Activated naive CD4-positive, alpha-beta T cell treated with anti-CD3 and anti-CD28 coated beads for 36 hours (primary cell): ENCODE measurements around the gene MROH2A. TPM values are rescaled to one million over a fixed set of nuclear protein-coding genes. Genes with fewer than 3 reads are reported as not detected.

Experiments used
- CTCF ChIA-PET: fragments of 350-600 bp; sonication (Branson Sonifier 250); formaldehyde crosslinking; loops from one replicate; lab custom pipeline; 2021; ENCODE audit warnings: antibody characterized with exemption; lab: Charles Lee
- DNase-seq: peaks from one replicate; pipeline ENCODE4 v3.0.0-alpha.2; 2020
- H3K27ac Mint-ChIP-seq: one replicate; pipeline ENCODE4 v1.8.0; 2021; ENCODE audit warnings: mild to moderate bottlenecking, mixed read lengths
- H3K27me3 Mint-ChIP-seq: one replicate; pipeline ENCODE4 v1.8.0; 2021; ENCODE audit warnings: low read depth, mixed read lengths
- H3K36me3 Mint-ChIP-seq: one replicate; pipeline ENCODE4 v1.8.0; 2021; ENCODE audit warnings: low read depth, mixed read lengths
- H3K4me1 Mint-ChIP-seq: one replicate; pipeline ENCODE4 v1.8.0; 2021; ENCODE audit warnings: low read depth, mixed read lengths
- H3K4me3 Mint-ChIP-seq: one replicate; pipeline ENCODE4 v1.8.0; 2021; ENCODE audit warnings: mild to moderate bottlenecking, moderate library complexity, mixed read lengths
- H3K9me3 Mint-ChIP-seq: one replicate; pipeline ENCODE4 v1.8.0; 2021; ENCODE audit warnings: mixed read lengths
- intact Hi-C: fragments of 100-400 bp; cut with micrococcal nuclease; formaldehyde crosslinking; loops from one replicate; pipeline ENCODE4 v1.15.1; 2023
- total RNA-seq, 2 experiments: library from RNA; stranded (reverse); gene quantifications; one replicate each; pipeline ENCODE4 v1.2.3, GENCODE V29; 2021

MROH2A gene
- total RNA-seq, 2 experiments from 2014 or later, result not detected

- CTCF ChIA-PET, result no interaction called here
- Mint-ChIP-seq H3K27ac (no peak overlapping the region), H3K36me3 (peaks cover 99% of the 10 kb centered on the region), H3K27me3 (no peaks in the 10 kb centered on the region), H3K4me1 (peaks cover 10% of the 10 kb centered on the region), H3K9me3 (no peaks in the 10 kb centered on the region), H3K4me3 (no peak overlapping the region)
- DNase-seq, result no peak
- intact Hi-C loops, result no loop called here
Measured at GRCh38 chr2:233840520-233840919, 62.4 kb downstream of the MROH2A start.

- CTCF ChIA-PET, result no interaction called here
- intact Hi-C loops, result no loop called here
- H3K36me3 Mint-ChIP-seq, result peaks cover 97% of the 10 kb centered on the region
Measured at GRCh38 chr2:233841183-233841582, 63.1 kb downstream of the MROH2A start.

GRCh38 chr2:233844064-233844807 is 66.1 kb downstream of the MROH2A start:
- H3K27me3 Mint-ChIP-seq, result no peaks in the 10 kb centered on the region
- intact Hi-C loops, result no loop called here
- CTCF ChIA-PET, result no interaction called here

More at GRCh38 chr2:233841183-233841582, 63.1 kb downstream of the MROH2A start:
- peak overlapping the region; percentile 65 for H3K27ac Mint-ChIP-seq
- no peaks in the 10 kb centered on the region for H3K9me3 Mint-ChIP-seq
- no peaks in the 10 kb centered on the region for H3K27me3 Mint-ChIP-seq
- peaks cover 10% of the 10 kb centered on the region for H3K4me1 Mint-ChIP-seq
- no peak overlapping the region for H3K4me3 Mint-ChIP-seq
- DNase-seq, result no peak

GRCh38 chr2:233844836-233845235 is 66.7 kb downstream of the MROH2A start:
- CTCF ChIA-PET, result no interaction called here
- Mint-ChIP-seq H3K4me1 (peaks cover 4% of the 10 kb centered on the region), H3K9me3 (no peaks in the 10 kb centered on the region), H3K27me3 (no peaks in the 10 kb centered on the region), H3K4me3 (no peak overlapping the region), H3K36me3 (peaks cover 96% of the 10 kb centered on the region), H3K27ac (no peak overlapping the region)
- intact Hi-C loops, result no loop called here
- DNase-seq, result no peak

More at GRCh38 chr2:233844064-233844807, 66.1 kb downstream of the MROH2A start:
- peaks cover 96% of the 10 kb centered on the region for H3K36me3 Mint-ChIP-seq
- H3K4me1 Mint-ChIP-seq, result peaks cover 4% of the 10 kb centered on the region
- no peaks in the 10 kb centered on the region for H3K9me3 Mint-ChIP-seq
- no peak overlapping the region for H3K4me3 Mint-ChIP-seq
- H3K27ac Mint-ChIP-seq, result no peak overlapping the region
- DNase-seq, result no peak

GRCh38 chr2:233845301-233846060 is 67.4 kb downstream of the MROH2A start:
- Mint-ChIP-seq H3K27me3 (no peaks in the 10 kb centered on the region), H3K4me1 (peaks cover under 1% of the 10 kb centered on the region), H3K4me3 (no peak overlapping the region), H3K27ac (no peak overlapping the region), H3K9me3 (no peaks in the 10 kb centered on the region), H3K36me3 (peaks cover 94% of the 10 kb centered on the region)
- DNase-seq, result no peak
- intact Hi-C loops, result no loop called here
- CTCF ChIA-PET, result interaction anchor here (0.6 kb wide), 1 partner anchor 538 kb away, joined by 4 read pairs; the partner anchor contains the start of gene SAG

- Mint-ChIP-seq H3K36me3 (peaks cover 93% of the 10 kb centered on the region), H3K4me3 (no peak overlapping the region), H3K27ac (no peak overlapping the region), H3K4me1 (no peaks in the 10 kb centered on the region), H3K27me3 (no peaks in the 10 kb centered on the region), H3K9me3 (no peaks in the 10 kb centered on the region)
- intact Hi-C loops, result no loop called here
- no peak for DNase-seq
- CTCF ChIA-PET, result interaction anchor here (0.9 kb wide), 1 partner anchor 12 kb away, joined by 3 read pairs; no protein-coding TSS in a partner anchor
Measured at GRCh38 chr2:233846387-233847247, 68.5 kb downstream of the MROH2A start.

GRCh38 chr2:233847248-233847898 is 69.2 kb downstream of the MROH2A start:
- H3K9me3 Mint-ChIP-seq, result no peaks in the 10 kb centered on the region
- no peak for DNase-seq
- intact Hi-C loops, result no loop called here
- H3K4me1 Mint-ChIP-seq, result peaks cover 2% of the 10 kb centered on the region
- no peak overlapping the region for H3K27ac Mint-ChIP-seq
- no peaks in the 10 kb centered on the region for H3K27me3 Mint-ChIP-seq
- CTCF ChIA-PET, result interaction anchor here (0.9 kb wide), 1 partner anchor 12 kb away, joined by 3 read pairs; no protein-coding TSS in a partner anchor
- H3K4me3 Mint-ChIP-seq, result no peak overlapping the region
- peaks cover 93% of the 10 kb centered on the region for H3K36me3 Mint-ChIP-seq

- Mint-ChIP-seq H3K27me3 (peaks cover 4% of the 10 kb centered on the region), H3K4me3 (no peak overlapping the region), H3K27ac (no peak overlapping the region), H3K4me1 (peaks cover 8% of the 10 kb centered on the region), H3K9me3 (no peaks in the 10 kb centered on the region), H3K36me3 (peaks cover 93% of the 10 kb centered on the region)
- CTCF ChIA-PET, result no interaction called here
- intact Hi-C loops, result no loop called here
- DNase-seq, result no peak
Measured at GRCh38 chr2:233848276-233848675, 70.1 kb downstream of the MROH2A start.

GRCh38 chr2:233849607-233850271 is 71.6 kb downstream of the MROH2A start:
- H3K9me3 Mint-ChIP-seq, result no peaks in the 10 kb centered on the region
- peaks cover 10% of the 10 kb centered on the region for H3K4me1 Mint-ChIP-seq
- peaks cover 7% of the 10 kb centered on the region for H3K27me3 Mint-ChIP-seq
- no peak for DNase-seq
- no peak overlapping the region for H3K27ac Mint-ChIP-seq
- intact Hi-C loops, result loop anchor here (5.0 to 10.0 kb wide), 5 partner anchors 432 to 1152 kb away; partner anchors contain the start of genes DGKD and GIGYF2
- no peak overlapping the region for H3K4me3 Mint-ChIP-seq
- H3K36me3 Mint-ChIP-seq, result peaks cover 90% of the 10 kb centered on the region
- CTCF ChIA-PET, result no interaction called here

- DNase-seq, result no peak
- Mint-ChIP-seq H3K36me3 (peaks cover 81% of the 10 kb centered on the region), H3K4me3 (no peak overlapping the region), H3K27me3 (peaks cover 7% of the 10 kb centered on the region), H3K4me1 (peaks cover 16% of the 10 kb centered on the region), H3K27ac (no peak overlapping the region), H3K9me3 (no peaks in the 10 kb centered on the region)
- intact Hi-C loops, result loop anchor here (5.0 to 10.0 kb wide), 5 partner anchors 433 to 1153 kb away; partner anchors contain the start of genes DGKD and GIGYF2
- CTCF ChIA-PET, result no interaction called here
Measured at GRCh38 chr2:233850745-233851144, 72.6 kb downstream of the MROH2A start.

- Mint-ChIP-seq H3K4me3 (no peak overlapping the region), H3K27ac (no peak overlapping the region), H3K36me3 (peaks cover 79% of the 10 kb centered on the region), H3K4me1 (peaks cover 16% of the 10 kb centered on the region), H3K27me3 (peaks cover 7% of the 10 kb centered on the region), H3K9me3 (no peaks in the 10 kb centered on the region)
- intact Hi-C loops, result loop anchor here (5.0 to 10.0 kb wide), 5 partner anchors 434 to 1154 kb away; partner anchors contain the start of genes DGKD and GIGYF2
- DNase-seq, result no peak
- CTCF ChIA-PET, result no interaction called here
Measured at GRCh38 chr2:233851169-233851568, 73.0 kb downstream of the MROH2A start.
